Measurements from ENCODE around the gene SMAD4.

The SMAD4 gene

GRCh38 chr18:51127664-51128063, 97.7 kb downstream of the SMAD4 start:
- H3K9ac ChIP-seq (ENCODE audit: low read length): no peak overlapping the region
- no peak overlapping the region for H3K27ac ChIP-seq (ENCODE audit: low read depth, low read length)
- H3K36me3 ChIP-seq (ENCODE audit: control insufficient read depth, insufficient read depth, low read length): no peaks in the 10 kb centered on the region
- 0 out of 2 replicates have a peak, but pooled peaks cover 3% of the 10 kb centered on the region for H3K4me1 ChIP-seq (ENCODE audit: control insufficient read depth, insufficient read depth, low read length)
- no peaks in the 10 kb centered on the region; the same call in 1 of the 2 replicates for H3K9me3 ChIP-seq (ENCODE audit: control insufficient read depth, insufficient read depth, low read depth, low read length)
- H3K27me3 ChIP-seq (ENCODE audit: control insufficient read depth, insufficient read depth, low read length): no peaks in the 10 kb centered on the region
- H3K4me3 ChIP-seq (ENCODE audit: low read depth, low read length): no peak overlapping the region

GRCh38 chr18:51128533-51128932, 98.5 kb downstream of the SMAD4 start:
- 0 out of 2 replicates have a peak, but pooled peaks cover 3% of the 10 kb centered on the region for H3K4me1 ChIP-seq (ENCODE audit: control insufficient read depth, insufficient read depth, low read length)

GRCh38 chr18:51132256-51132935, 102.4 kb downstream of the SMAD4 start:
- H3K36me3 ChIP-seq (ENCODE audit: control insufficient read depth, insufficient read depth, low read length): no peaks in the 10 kb centered on the region
- H3K9ac ChIP-seq (ENCODE audit: low read length): no peak overlapping the region
- no peak overlapping the region for H3K4me3 ChIP-seq (ENCODE audit: low read depth, low read length)
- no peak overlapping the region for H3K27ac ChIP-seq (ENCODE audit: low read depth, low read length)
- H3K4me1 ChIP-seq (ENCODE audit: control insufficient read depth, insufficient read depth, low read length): peaks cover 11% of the 10 kb centered on the region; the same call in 1 of the 2 replicates
- H3K27me3 ChIP-seq (ENCODE audit: control insufficient read depth, insufficient read depth, low read length): no peaks in the 10 kb centered on the region
- H3K9me3 ChIP-seq (ENCODE audit: control insufficient read depth, insufficient read depth, low read depth, low read length): no peaks in the 10 kb centered on the region

More at GRCh38 chr18:51128533-51128932, 98.5 kb downstream of the SMAD4 start:
- no peak overlapping the region for H3K27ac ChIP-seq (ENCODE audit: low read depth, low read length)
- no peak overlapping the region for H3K4me3 ChIP-seq (ENCODE audit: low read depth, low read length)
- no peak overlapping the region for H3K9ac ChIP-seq (ENCODE audit: low read length)
- no peaks in the 10 kb centered on the region for H3K36me3 ChIP-seq (ENCODE audit: control insufficient read depth, insufficient read depth, low read length)
- H3K9me3 ChIP-seq (ENCODE audit: control insufficient read depth, insufficient read depth, low read depth, low read length): no peaks in the 10 kb centered on the region
- no peaks in the 10 kb centered on the region for H3K27me3 ChIP-seq (ENCODE audit: control insufficient read depth, insufficient read depth, low read length)

GRCh38 chr18:51133580-51134160, 103.7 kb downstream of the SMAD4 start:
- H3K4me1 ChIP-seq (ENCODE audit: control insufficient read depth, insufficient read depth, low read length): peaks cover 17% of the 10 kb centered on the region; the same call in 1 of the 2 replicates
- H3K9me3 ChIP-seq (ENCODE audit: control insufficient read depth, insufficient read depth, low read depth, low read length): no peaks in the 10 kb centered on the region
- H3K9ac ChIP-seq (ENCODE audit: low read length): no peak overlapping the region
- no peak overlapping the region for H3K27ac ChIP-seq (ENCODE audit: low read depth, low read length)
- no peaks in the 10 kb centered on the region for H3K27me3 ChIP-seq (ENCODE audit: control insufficient read depth, insufficient read depth, low read length)
- H3K4me3 ChIP-seq (ENCODE audit: low read depth, low read length): no peak overlapping the region
- no peaks in the 10 kb centered on the region for H3K36me3 ChIP-seq (ENCODE audit: control insufficient read depth, insufficient read depth, low read length)

All from HUES6 (cell line).